ENCODE measurements around the gene TMEM176B. TPM values are rescaled to one million over a fixed set of nuclear protein-coding genes. Genes with fewer than 3 reads are reported as not detected.

Gene TMEM176B
- total and polyA plus RNA-seq, 2 donors (not counting 1 experiment from before 2014, with no cell fraction given), result 0.25 to 1.4 TPM

DNA sequence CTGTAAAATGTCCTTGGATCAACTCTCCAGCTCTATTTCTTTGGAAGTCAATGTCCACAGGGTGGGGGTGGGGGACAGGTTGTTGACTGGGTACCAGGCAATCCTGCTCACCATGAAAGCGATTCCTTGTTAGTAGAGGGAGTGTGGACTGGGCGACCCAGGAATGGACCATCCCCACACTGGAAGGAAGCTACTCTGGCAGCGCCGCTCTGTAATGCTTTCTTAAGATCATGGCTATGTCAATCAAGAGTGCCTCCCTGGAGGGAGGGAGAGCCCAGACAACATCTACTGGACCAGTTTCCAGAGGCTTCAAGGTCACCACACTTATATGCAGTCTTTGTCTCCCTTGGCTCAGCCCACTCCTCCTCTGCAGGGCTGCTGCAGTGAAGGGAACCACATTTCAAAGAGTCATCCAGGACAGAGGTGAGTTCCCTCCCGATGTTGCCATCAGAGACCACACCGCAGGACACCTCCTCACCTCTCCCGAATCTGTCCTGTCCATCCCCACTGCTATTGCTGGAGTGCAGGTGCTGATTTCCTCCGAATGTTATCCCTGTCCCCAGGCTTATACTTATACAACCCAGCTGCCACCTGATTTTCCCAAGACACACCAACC lies 56.0 kb downstream of the TMEM176B start:
- no peaks in the 10 kb centered on the region for H3K4me1 Mint-ChIP-seq
- no peaks in the 10 kb centered on the region for H3K9me3 Mint-ChIP-seq (ENCODE audit: insufficient read depth)
- DNase-seq (no peak), ATAC-seq (ENCODE audit: low read depth) (no peak)
- Histone ChIP-seq H3K27me3 (replicated peaks in 1 of 4; ENCODE audit: control extremely low read depth in 1 of 4, control insufficient read depth in 3 of 4, insufficient read depth in 4 of 4, low read length in 3 of 4) (no peaks in the 10 kb centered on the region), H3K9me3 (ENCODE audit: control extremely low read depth in 1 of 3, control insufficient read depth in 2 of 3, insufficient read depth in 1 of 3, low read length in 2 of 3) (no peaks in the 10 kb centered on the region), H3K4me2 (replicated peaks; ENCODE audit: low read depth, low read length, poor library complexity, severe bottlenecking) (no peak overlapping the region), H3K4me1 (ENCODE audit: control insufficient read depth in 2 of 2, insufficient read depth in 2 of 2, low read length in 2 of 2) (no peaks in the 10 kb centered on the region), H4K20me1 (ENCODE audit: control insufficient read depth, insufficient read depth, low read length, poor library complexity, severe bottlenecking) (no peaks in the 10 kb centered on the region), H3K9ac (ENCODE audit: low read length) (no peak overlapping the region), H3K79me2 (ENCODE audit: control insufficient read depth, insufficient read depth, low read length) (no peaks in the 10 kb centered on the region), H3K36me3 (replicated peaks in 1 of 2; ENCODE audit: control extremely low read depth in 1 of 2, control insufficient read depth in 1 of 2, extremely low read depth in 1 of 2, insufficient read depth in 2 of 2, low read length in 1 of 2) (no peaks in the 10 kb centered on the region), H3K4me3 (ENCODE audit: control extremely low read depth in 1 of 5, extremely low read depth in 1 of 5, insufficient read depth in 1 of 5, low read depth in 2 of 5, low read length in 4 of 5) (no peak overlapping the region), H3K27ac (ENCODE audit: low read length in 2 of 2) (no peak overlapping the region), H2AFZ (ENCODE audit: insufficient read depth, low read depth, low read length, poor library complexity, severe bottlenecking) (no peak overlapping the region)
- 87% methylated on average over 5 of the region's 8 CpGs for WGBS (ENCODE audit: insufficient coverage)
- CTCF ChIA-PET, result no interaction called here
- TF ChIP-seq EZH2 (IDR thresholded peaks at IDR 0.05; ENCODE audit: borderline replicate concordance, insufficient read depth, low read depth, low read length, poor library complexity, severe bottlenecking), result no peak
- TF ChIP-seq, protein P1, sequence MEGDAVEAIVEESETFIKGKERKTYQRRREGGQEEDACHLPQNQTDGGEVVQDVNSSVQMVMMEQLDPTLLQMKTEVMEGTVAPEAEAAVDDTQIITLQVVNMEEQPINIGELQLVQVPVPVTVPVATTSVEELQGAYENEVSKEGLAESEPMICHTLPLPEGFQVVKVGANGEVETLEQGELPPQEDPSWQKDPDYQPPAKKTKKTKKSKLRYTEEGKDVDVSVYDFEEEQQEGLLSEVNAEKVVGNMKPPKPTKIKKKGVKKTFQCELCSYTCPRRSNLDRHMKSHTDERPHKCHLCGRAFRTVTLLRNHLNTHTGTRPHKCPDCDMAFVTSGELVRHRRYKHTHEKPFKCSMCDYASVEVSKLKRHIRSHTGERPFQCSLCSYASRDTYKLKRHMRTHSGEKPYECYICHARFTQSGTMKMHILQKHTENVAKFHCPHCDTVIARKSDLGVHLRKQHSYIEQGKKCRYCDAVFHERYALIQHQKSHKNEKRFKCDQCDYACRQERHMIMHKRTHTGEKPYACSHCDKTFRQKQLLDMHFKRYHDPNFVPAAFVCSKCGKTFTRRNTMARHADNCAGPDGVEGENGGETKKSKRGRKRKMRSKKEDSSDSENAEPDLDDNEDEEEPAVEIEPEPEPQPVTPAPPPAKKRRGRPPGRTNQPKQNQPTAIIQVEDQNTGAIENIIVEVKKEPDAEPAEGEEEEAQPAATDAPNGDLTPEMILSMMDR (IDR thresholded peaks at IDR 0.05), result no peak
- H3K4me3 Mint-ChIP-seq, result no peak overlapping the region
- H3K27me3 Mint-ChIP-seq, result peaks cover 23% of the 10 kb centered on the region
- no peak overlapping the region for H3K27ac Mint-ChIP-seq
- POLR2A ChIA-PET, result no interaction called here
- intact Hi-C loops (cut with micrococcal nuclease), result no loop called here

DNA sequence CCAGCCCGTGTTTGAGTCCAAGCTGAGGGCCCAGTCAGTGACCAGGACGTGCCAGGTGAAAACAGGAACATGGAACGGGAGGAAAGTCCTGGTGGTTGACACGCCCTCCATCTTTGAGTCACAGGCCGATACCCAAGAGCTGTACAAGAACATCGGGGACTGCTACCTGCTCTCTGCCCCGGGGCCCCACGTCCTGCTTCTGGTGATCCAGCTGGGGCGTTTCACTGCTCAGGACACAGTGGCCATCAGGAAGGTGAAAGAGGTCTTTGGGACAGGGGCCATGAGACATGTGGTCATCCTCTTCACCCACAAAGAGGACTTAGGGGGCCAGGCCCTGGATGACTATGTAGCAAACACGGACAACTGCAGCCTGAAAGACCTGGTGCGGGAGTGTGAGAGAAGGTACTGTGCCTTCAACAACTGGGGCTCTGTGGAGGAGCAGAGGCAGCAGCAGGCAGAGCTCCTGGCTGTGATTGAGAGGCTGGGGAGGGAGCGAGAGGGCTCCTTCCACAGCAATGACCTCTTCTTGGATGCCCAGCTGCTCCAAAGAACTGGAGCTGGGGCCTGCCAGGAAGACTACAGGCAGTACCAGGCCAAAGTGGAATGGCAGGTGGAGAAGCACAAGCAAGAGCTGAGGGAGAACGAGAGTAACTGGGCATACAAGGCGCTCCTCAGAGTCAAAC lies 57.7 kb downstream of the TMEM176B start:
- DNase-seq (no peak), ATAC-seq (ENCODE audit: low read depth) (no peak)
- Mint-ChIP-seq H3K27me3 (peaks cover 25% of the 10 kb centered on the region), H3K9me3 (ENCODE audit: insufficient read depth) (no peaks in the 10 kb centered on the region), H3K4me3 (no peak overlapping the region), H3K4me1 (peaks cover 6% of the 10 kb centered on the region), H3K27ac (no peak overlapping the region)
- no peak overlapping the region for H3K9ac ChIP-seq (ENCODE audit: low read length)
- no peaks in the 10 kb centered on the region for H3K9me3 ChIP-seq (ENCODE audit: control extremely low read depth in 1 of 3, control insufficient read depth in 2 of 3, insufficient read depth in 1 of 3, low read length in 2 of 3)
- TF ChIP-seq, protein P1 (IDR thresholded peaks at IDR 0.05), result no peak
- no peak for TF ChIP-seq EZH2 (IDR thresholded peaks at IDR 0.05; ENCODE audit: borderline replicate concordance, insufficient read depth, low read depth, low read length, poor library complexity, severe bottlenecking)
- H2AFZ ChIP-seq (ENCODE audit: insufficient read depth, low read depth, low read length, poor library complexity, severe bottlenecking), result no peak overlapping the region
- H3K4me2 ChIP-seq (replicated peaks; ENCODE audit: low read depth, low read length, poor library complexity, severe bottlenecking), result no peak overlapping the region
- H3K79me2 ChIP-seq (ENCODE audit: control insufficient read depth, insufficient read depth, low read length), result no peaks in the 10 kb centered on the region
- no peaks in the 10 kb centered on the region for H3K36me3 ChIP-seq (replicated peaks in 1 of 2; ENCODE audit: control extremely low read depth in 1 of 2, control insufficient read depth in 1 of 2, extremely low read depth in 1 of 2, insufficient read depth in 2 of 2, low read length in 1 of 2)
- 89% methylated on average over 10 of the region's 14 CpGs for WGBS (ENCODE audit: insufficient coverage)
- ChIA-PET POLR2A (no interaction called here), CTCF (no interaction called here)
- H3K27ac ChIP-seq (ENCODE audit: low read length in 2 of 2), result no peak overlapping the region
- peaks cover 0 to 10% (median 3%) of the 10 kb centered on the region in 4 experiments for H3K27me3 ChIP-seq (replicated peaks in 1 of 4; ENCODE audit: control extremely low read depth in 1 of 4, control insufficient read depth in 3 of 4, insufficient read depth in 4 of 4, low read length in 3 of 4)
- intact Hi-C loops (cut with micrococcal nuclease), result no loop called here
- H3K4me1 ChIP-seq (ENCODE audit: control insufficient read depth in 2 of 2, insufficient read depth in 2 of 2, low read length in 2 of 2), result peaks cover 4 to 6% of the 10 kb centered on the region in 2 donors
- H3K4me3 ChIP-seq (ENCODE audit: control extremely low read depth in 1 of 5, extremely low read depth in 1 of 5, insufficient read depth in 1 of 5, low read depth in 2 of 5, low read length in 4 of 5), result no peak overlapping the region
- no peaks in the 10 kb centered on the region for H4K20me1 ChIP-seq (ENCODE audit: control insufficient read depth, insufficient read depth, low read length, poor library complexity, severe bottlenecking)

Data from B cell (primary cell).